ENCODE measurements around the gene KDM2B.

DNA sequence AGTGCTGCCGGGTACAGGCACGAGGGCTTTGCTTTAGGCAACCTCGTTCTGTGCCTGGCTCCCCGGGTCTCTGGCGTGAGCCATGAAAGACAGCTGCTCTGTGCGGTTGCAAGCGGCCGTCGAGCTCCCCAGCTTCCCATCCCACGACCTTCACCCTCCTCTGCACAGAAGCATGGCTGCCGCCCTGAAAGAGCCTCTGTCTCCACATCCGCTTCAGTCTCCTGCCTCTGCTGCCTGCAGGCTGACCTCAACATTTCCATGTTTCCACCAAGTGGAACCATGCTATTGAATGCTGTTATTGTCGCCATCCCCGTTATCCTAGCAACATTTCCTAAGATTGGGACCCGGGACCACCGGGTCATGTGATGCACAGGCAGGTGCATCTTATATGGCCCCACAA lies 57.1 kb downstream of the KDM2B start:
- TF ChIP-seq, protein P1, sequence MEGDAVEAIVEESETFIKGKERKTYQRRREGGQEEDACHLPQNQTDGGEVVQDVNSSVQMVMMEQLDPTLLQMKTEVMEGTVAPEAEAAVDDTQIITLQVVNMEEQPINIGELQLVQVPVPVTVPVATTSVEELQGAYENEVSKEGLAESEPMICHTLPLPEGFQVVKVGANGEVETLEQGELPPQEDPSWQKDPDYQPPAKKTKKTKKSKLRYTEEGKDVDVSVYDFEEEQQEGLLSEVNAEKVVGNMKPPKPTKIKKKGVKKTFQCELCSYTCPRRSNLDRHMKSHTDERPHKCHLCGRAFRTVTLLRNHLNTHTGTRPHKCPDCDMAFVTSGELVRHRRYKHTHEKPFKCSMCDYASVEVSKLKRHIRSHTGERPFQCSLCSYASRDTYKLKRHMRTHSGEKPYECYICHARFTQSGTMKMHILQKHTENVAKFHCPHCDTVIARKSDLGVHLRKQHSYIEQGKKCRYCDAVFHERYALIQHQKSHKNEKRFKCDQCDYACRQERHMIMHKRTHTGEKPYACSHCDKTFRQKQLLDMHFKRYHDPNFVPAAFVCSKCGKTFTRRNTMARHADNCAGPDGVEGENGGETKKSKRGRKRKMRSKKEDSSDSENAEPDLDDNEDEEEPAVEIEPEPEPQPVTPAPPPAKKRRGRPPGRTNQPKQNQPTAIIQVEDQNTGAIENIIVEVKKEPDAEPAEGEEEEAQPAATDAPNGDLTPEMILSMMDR (IDR thresholded peaks at IDR 0.05; ENCODE audit: poor library complexity, severe bottlenecking) = no peak
- TF ChIP-seq POLR2AphosphoS5 (IDR thresholded peaks at IDR 0.05) (no peak), EP300 (conservative IDR thresholded peaks at IDR 0.05; ENCODE audit: poor library complexity, severe bottlenecking) (no peak), RAD21 (conservative IDR thresholded peaks at IDR 0.05) (no peak), MXI1 (conservative IDR thresholded peaks at IDR 0.05; ENCODE audit: poor library complexity, severe bottlenecking) (no peak), TAF1 (IDR thresholded peaks at IDR 0.05; ENCODE audit: low read depth) (no peak)
- TF ChIP-seq, protein P2, sequence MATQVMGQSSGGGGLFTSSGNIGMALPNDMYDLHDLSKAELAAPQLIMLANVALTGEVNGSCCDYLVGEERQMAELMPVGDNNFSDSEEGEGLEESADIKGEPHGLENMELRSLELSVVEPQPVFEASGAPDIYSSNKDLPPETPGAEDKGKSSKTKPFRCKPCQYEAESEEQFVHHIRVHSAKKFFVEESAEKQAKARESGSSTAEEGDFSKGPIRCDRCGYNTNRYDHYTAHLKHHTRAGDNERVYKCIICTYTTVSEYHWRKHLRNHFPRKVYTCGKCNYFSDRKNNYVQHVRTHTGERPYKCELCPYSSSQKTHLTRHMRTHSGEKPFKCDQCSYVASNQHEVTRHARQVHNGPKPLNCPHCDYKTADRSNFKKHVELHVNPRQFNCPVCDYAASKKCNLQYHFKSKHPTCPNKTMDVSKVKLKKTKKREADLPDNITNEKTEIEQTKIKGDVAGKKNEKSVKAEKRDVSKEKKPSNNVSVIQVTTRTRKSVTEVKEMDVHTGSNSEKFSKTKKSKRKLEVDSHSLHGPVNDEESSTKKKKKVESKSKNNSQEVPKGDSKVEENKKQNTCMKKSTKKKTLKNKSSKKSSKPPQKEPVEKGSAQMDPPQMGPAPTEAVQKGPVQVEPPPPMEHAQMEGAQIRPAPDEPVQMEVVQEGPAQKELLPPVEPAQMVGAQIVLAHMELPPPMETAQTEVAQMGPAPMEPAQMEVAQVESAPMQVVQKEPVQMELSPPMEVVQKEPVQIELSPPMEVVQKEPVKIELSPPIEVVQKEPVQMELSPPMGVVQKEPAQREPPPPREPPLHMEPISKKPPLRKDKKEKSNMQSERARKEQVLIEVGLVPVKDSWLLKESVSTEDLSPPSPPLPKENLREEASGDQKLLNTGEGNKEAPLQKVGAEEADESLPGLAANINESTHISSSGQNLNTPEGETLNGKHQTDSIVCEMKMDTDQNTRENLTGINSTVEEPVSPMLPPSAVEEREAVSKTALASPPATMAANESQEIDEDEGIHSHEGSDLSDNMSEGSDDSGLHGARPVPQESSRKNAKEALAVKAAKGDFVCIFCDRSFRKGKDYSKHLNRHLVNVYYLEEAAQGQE (IDR thresholded peaks at IDR 0.05; ENCODE audit: borderline replicate concordance) = no peak
